DND-41 (cell line): ENCODE measurements around the gene NTSR1.

ENCODE experiments used
- CTCF ChIP-seq: IDR thresholded peaks from 2 replicates; pipeline ENCODE4 v1.5.1; 2012; ENCODE audit warnings: borderline replicate concordance, low read length, moderate library complexity, mild to moderate bottlenecking; ENCODE audit not compliant: poor library complexity, severe bottlenecking; ENCODE audit errors: extremely low read depth
- EZH2 ChIP-seq: IDR thresholded peaks from 3 replicates; pipeline ENCODE4 v1.6.1; 2012; ENCODE audit warnings: borderline replicate concordance, low read depth, mild to moderate bottlenecking, moderate library complexity, low read length, inconsistent platforms; ENCODE audit not compliant: severe bottlenecking

DNA sequence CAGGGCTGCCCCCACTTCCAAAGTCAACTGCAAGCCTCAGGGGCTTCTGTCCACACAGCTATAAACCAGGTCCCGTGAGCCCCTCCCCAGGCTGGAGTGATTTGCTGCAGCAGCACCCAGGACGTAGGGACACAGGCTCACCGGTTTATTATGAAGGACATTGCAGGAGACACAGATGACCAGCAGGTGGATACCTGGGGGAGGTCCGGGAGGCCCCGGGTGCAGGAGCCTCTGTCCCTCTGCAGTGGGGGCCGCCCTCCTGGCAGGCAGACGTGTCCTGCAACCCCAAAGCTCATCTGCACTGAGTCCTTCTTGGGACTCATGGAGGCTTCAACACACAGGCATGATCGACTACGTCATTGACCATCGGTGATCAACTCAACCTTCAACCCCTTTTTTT is 14.5 kb upstream of the NTSR1 start:
- TF ChIP-seq CTCF, result no peak
- no peak for TF ChIP-seq EZH2
